KOPT-K1 (cell line): ENCODE results near the gene ATAT1.

Experiments used
- H3K27ac ChIP-seq: fragments of 200-600 bp; sonication (generic); 2 replicates; pipeline ENCODE4 v1.5.1; 2016; ENCODE audit warnings: antibody characterized with exemption, mild to moderate bottlenecking, low read depth, low read length; ENCODE audit not compliant: poor library complexity, severe bottlenecking
- H3K36me3 ChIP-seq: fragments of 200-600 bp; sonication (generic); 2 replicates; pipeline ENCODE4 v1.5.1; 2017; ENCODE audit warnings: antibody characterized with exemption, mild to moderate bottlenecking, low read length, moderate library complexity; ENCODE audit not compliant: insufficient read depth
- H3K9me3 ChIP-seq: fragments of 200-600 bp; sonication (generic); 2 replicates; pipeline ENCODE4 v1.5.1; 2017; ENCODE audit warnings: antibody characterized with exemption, low read length, mild to moderate bottlenecking; ENCODE audit not compliant: insufficient read depth, poor library complexity, severe bottlenecking

Gene ATAT1

DNA sequence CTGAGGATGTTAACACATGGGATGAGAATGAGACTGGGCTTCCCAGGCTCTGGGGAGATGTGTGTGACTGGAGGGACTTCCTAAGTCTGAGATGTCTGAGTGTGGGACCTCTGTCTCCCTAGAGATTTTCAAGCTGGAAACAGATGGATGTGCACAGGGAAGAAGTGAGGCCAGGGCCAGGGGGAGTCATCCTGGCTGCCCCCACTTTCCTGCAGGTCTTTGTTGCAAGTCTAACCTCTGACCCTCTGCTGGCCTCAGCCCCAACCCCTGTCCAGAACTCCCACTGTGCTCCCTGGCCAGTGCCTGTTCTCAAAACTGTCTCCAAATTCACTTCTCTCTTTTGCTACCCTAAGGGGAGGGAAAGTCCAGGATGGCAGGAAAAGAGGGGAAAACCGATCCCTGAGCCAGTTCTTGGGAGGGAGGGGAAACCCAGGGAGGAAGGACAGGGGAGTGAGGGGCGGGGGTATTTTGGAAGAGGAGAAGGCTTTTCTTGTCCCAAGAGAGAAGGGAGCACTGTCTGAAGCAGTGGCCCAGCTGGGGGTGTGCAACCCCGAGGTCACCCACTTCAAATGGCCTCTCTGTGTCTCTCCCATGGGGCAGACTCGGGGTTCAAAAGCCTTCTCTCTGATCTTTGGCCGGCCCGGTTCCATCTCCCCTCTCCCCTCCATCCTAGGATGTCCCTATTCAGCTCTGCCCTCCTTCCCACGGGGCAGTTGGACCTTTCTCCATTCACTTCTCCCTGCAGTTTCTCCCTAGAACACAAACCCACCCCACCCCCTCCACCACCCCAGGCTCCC, 56.7 kb downstream of the ATAT1 start:
- H3K27ac ChIP-seq = peak overlapping the region; percentile 94
- H3K9me3 ChIP-seq = no peaks in the 10 kb centered on the region
- peaks cover 34% of the 10 kb centered on the region for H3K36me3 ChIP-seq

DNA sequence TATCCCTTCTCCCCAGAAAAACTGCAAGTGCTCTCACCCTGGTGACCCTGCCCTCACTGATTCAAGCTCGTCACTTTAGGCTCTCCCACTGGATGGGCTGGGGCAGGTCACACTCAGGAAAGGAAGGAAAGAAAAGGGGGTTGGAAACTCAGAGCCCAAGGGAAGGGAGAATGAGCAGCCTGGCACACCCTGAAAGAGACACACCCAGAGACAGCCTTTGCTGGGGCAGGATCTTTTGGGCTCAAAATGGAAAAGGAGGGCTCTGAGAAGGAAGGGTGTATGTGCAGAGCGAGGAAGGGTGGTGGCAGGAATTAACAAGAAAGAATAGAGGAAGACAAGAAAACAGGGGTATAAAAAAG, 57.3 kb downstream of the ATAT1 start:
- Histone ChIP-seq H3K36me3 (peaks cover 31% of the 10 kb centered on the region), H3K27ac (peak overlapping the region; percentile 94), H3K9me3 (no peaks in the 10 kb centered on the region)

DNA sequence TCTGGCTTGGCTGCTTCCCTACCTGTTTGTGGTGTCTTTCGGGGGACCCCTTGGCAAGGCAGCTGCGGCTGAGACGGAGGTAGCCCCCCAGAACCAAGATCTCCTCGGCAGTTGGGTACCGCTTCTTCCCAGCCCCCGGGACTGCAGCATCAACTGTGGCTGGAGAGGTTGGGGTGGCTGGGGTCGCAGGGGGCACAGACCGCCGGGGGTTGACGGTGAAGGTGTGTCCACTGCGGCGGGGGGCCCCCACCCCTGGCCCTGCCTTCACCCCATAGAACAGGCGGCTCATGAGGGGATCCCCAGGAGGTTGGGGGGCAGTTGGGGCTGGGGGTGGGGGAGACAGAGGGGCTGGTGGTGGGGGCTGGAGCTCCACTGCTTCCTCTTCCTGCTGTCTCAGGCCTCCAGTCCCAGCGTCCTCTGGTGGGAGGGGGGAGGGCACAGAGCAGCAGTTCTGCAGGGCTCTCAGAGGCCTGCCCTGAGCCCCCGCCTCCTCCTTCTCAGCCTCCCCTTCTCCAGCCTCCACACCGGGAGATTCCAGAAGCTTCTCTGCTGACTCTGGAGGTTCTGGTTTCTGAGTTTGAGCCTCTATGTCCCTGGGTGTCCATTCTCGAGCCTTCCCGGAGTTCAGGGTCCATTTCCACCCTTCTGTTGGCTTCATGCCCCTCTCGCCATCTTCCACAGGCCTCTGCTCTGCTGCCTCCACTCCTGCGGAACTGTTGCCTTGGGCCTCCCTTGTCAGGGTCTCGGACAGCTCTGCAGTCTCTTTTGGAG, 57.9 kb downstream of the ATAT1 start:
- Histone ChIP-seq H3K36me3 (peaks cover 29% of the 10 kb centered on the region), H3K27ac (peak overlapping the region; percentile 94), H3K9me3 (no peaks in the 10 kb centered on the region)

DNA sequence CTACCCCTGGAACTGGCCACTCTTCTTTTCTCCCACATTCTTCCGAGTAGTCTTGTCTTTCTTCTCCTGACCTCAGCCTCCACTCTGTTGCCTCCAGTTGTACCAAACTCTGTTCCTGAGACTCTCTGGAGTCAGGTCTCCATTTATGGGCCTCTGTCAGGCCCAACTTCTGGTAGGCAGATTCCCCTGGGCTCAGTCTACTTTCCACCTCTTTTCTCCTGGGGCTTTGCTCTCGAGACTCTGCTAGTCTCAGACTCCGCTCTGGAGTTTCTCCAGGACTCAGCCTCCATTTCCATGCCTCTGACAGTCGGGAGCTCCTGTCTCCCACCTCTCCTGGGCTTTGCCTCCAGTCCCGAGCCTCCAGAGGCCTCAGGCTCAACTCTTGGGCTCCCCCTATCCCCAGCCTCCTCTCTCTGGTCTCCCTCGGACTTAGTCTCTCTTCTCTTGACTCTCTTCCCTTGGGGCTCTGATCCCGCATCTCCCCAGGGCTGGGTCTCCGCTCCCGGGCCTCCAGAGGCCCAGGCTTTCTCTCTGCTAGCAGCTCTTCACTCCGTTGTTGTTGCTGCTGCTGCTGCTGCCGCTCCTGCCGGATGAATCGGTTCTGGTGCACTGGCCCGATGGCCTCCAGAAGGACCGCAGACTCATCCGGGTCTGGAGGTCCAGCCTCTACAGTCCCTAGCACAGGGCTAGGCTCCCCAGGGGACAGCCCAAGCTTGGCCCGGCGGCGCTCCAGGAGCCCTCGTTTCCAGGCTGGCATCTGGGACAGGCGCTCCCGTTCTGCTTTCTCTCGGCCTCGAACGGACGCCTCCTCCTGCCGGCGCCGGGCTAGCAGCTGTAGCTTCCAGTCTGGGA, 58.7 kb downstream of the ATAT1 start:
- peaks cover 20% of the 10 kb centered on the region for H3K36me3 ChIP-seq
- H3K27ac ChIP-seq = peak overlapping the region; percentile 94
- no peaks in the 10 kb centered on the region for H3K9me3 ChIP-seq

DNA sequence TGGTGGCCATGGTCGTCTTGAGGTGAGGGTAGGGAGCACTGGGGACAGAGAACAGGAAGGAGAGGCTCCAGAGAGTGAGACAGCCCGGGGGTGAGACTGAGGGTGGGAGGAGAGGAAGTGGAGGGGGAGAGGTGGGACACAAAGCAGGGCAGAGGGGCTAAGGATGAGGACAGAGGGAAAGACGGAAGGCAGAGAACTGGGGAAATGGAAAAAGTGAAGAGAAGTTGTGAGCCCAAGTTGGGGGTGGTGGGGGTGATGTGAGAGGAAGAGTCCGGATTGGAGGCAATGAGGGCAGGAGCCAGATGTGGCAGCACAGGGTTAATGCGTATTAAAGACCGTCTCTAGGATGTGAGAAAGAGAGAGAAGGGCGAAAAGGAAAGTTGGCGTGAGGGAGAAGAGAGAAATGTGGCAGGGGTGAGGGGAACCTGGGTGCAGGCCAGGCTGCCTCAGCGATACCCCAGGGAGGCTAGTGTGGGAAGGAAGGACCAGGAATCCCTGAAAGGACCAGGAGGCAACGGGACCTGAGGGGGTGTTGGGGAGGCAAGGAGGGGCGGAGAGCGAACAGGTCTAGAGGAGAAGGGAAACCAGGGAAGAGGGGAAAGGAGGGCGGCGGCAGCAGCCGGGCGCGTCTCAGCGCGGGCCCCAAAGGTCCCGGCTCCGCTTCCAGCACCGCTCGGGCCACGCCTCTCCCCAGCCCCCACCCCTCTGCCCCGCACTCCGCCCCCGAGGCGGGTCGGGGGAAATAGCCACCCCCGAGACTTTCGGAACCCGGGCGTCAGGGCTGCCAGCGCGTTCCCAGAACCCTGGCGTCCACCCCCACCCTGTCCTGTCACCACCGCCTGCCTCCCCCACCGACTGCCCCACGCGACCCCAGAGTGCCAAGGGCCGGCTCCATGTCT, 59.6 kb downstream of the ATAT1 start, which contains the start of gene PPP1R18:
TSS of gene PPP1R18 (minus strand) at position 637 of the 899 bp plus-strand sequence. CDS start at position 10, 627 bp downstream.
- no peaks in the 10 kb centered on the region for H3K9me3 ChIP-seq
- peaks cover 12% of the 10 kb centered on the region; the same call in 1 of the 2 replicates for H3K36me3 ChIP-seq
- peak within 1 kb of the TSS; percentile 94 for H3K27ac ChIP-seq

DNA sequence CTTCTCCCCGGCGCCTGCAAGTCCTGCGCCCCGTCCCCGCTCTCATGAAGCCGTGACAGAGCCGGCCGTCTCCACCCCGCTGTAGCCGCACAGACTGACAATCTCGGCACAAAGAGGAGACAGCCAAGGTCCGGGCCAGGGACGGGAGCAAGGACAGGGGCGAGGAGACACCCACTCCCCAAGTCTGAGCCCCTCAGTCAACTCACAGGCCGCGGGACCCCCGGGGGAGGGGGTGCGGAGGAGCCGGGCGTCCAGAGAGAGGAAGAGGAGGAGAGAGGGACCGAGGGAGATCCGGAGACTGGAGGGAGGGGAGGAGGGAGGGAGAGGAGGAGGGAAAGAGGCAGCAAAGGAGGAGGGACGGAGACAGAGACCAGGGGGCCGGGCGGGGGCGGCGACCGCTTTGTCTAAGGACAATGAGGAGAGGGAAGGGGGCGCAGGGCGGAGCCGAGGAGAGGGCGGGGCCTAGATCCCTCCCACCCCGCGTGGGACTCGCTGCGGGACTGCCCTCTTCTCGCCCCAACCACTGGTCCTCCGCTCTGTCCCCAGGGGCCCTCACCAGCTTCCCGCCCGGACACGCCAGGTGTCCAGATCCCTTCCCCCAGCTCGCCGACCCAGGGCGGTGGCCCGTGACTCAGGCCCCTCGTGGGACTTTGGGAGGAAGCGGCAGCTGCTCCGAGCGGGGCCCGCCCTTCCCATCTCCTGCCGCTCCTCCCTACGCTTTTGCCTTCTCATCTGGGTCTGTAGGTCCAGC, 60.4 kb downstream of the ATAT1 start:
- no peaks in the 10 kb centered on the region for H3K9me3 ChIP-seq
- 0 out of 2 replicates have a peak, but pooled peaks cover 6% of the 10 kb centered on the region for H3K36me3 ChIP-seq
- H3K27ac ChIP-seq = peak overlapping the region; percentile 94

DNA sequence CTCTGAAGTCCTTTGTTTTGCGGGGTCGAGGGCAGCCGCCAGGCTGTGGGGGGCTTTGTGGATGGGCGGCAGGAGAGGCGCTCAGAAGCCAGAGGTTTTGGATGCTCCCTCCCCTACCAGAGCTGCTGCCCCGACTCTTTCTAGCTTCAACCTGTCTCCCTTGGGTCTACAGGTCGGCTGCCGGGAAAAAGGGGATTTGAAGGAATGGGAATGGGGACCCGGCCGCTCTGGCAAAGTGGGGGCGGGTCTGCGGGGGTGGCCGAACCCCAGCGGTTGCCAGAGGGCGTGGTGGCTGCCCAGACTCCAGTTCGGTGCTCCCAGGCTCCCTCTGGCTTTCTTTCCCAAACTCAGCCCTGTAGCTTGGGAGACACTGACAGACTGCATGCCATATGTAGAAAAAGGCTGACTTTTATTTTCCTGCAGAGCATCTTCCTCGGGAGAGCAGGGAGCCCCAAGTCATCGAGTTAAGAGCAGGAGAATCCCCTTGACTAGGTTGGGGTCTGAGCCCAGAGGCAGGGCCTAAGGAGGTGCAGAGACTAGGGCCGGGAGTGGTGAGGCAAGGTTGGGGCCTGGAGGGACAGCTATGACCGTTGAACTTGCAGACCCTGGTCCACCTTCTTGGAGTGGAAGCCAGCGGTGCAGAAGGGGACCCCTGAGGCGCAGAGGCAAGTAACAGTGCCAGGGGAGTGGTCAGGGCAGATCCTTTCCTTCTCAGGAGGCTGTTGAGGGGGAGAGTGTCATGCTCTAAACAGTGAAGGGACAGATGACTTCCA, 61.2 kb downstream of the ATAT1 start:
- Histone ChIP-seq H3K36me3 (0 out of 2 replicates have a peak, but pooled peaks cover 6% of the 10 kb centered on the region), H3K27ac (peak overlapping the region; percentile 94), H3K9me3 (no peaks in the 10 kb centered on the region)

DNA sequence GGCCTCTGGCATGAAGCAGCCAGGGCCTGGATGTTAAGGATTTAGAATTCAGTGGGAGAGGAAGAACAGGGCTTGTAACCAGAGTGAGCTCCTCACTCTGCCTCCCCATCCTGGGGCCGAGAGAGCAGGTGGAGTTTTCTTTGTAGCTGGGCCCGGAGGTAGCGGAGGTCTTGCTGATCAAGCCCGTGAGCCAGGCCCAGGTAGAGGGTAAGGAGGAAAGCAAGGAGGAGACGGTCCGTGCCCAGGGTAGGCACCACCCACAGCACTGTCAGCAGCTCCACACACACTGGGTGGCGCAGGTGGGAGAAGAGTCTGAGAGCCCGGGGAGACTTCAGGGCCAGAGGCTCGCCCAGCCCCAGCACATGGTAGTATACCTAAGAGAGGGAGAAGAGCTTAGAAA, 61.9 kb downstream of the ATAT1 start:
- Histone ChIP-seq H3K36me3 (0 out of 2 replicates have a peak, but pooled peaks cover 6% of the 10 kb centered on the region), H3K27ac (no peak overlapping the region), H3K9me3 (no peaks in the 10 kb centered on the region)

DNA sequence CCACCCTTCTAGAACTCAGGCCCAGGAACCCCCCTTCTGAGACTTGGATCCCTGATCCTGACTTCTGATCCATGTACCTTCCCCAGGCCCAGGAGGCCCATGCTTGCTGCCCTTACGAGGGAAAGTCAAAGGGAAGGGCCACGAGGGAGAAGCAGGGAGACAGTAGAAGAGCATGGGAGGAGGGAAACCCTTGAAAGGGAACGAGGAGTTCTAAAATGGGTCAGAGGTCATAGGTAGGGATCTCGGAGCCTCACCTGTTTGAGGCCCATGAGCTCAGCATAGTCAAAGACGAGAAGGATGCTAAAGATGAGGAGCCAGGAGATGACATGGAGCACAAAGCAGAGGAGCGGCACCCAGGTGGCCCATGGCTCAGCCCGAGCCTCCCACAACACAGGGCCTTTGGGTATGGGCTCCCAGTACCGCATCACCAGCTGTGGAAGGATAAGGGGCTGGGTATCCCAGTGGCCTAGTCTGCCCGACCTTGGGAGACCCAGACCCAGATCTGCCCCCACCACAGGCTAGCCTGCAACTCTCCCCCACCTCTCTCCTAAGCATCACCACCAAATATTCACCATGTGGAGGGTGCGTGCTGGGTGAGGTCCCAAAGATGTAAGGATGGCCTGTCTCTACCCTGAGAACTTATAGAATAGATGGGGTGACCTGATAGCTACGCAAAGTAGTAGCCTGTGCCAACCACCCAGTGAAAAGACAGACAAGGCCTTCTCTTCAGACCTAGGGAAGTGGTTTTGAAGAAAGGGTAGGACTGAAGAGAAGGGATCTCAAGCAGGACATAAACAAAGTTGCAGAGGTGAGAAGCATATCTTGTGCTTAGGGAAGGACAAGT, 62.6 kb downstream of the ATAT1 start:
- peak overlapping the region; percentile 85 for H3K27ac ChIP-seq
- H3K9me3 ChIP-seq = no peaks in the 10 kb centered on the region
- 0 out of 2 replicates have a peak, but pooled peaks cover 6% of the 10 kb centered on the region for H3K36me3 ChIP-seq

DNA sequence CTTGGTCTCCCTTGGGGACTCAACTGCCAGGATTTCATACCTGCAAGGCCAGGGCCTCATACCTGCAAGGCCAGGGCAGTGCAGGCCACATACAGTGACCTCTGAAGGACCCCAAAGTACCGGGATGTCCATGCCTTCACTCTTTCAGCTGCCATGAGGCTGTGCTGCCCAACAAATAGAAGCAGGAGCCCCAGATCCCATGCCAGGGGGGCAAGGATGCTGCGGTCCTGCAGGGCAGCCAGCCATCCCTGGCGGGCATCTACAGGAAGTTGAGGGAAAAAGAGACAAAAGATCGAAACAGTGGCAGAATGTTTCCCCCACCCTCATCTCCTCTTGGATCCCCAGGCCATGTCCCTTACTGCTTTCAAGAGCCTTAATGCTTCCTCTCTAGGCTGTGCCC, 63.3 kb downstream of the ATAT1 start:
- H3K27ac ChIP-seq = peak overlapping the region; percentile 85
- H3K36me3 ChIP-seq = 0 out of 2 replicates have a peak, but pooled peaks cover 6% of the 10 kb centered on the region
- no peaks in the 10 kb centered on the region for H3K9me3 ChIP-seq

DNA sequence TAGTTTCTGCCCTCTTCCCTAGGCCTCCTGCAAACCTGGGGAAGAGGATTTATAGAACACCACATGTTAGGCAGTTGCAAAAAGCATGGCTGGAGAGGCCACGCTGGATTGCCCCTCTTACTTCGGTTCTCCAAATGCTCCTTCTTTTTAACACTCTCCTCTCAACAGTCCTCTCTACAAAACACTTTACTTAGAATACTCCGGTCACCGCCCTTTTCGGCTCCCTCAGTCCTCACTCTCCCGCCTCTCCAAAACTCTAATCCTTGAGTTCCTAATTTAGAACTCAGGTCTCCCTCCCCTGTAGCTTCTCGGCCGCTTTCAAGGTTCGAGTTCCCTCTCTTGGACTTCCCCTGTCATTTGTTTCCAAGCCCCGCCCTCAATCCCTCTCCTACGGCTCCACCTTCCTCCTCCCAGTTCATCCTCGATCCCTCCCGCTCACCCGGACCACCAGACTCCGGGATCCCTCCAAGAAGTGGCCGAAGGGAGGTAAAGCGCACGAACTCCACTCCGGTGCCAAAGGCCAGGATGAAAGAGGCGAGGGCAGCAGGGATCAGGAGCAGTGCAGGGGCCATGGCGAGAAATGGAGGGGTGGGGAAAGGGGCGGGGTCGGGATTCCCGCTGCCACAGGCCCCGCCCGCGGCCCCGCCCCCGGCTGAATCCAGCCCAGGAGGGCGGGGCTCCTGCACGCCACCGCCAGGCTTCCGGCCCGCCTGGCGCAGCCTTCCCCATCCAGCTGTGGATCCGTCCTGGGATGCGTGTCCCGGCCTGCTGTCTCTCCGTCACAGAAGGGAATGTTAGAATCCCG, 63.9 kb downstream of the ATAT1 start, which contains the start of gene NRM:
TSS of gene NRM (minus strand) at position 582 of the 805 bp plus-strand sequence. CDS start at position 572, 10 bp downstream.
- Histone ChIP-seq H3K36me3 (0 out of 2 replicates have a peak, but pooled peaks cover 6% of the 10 kb centered on the region), H3K27ac (peak within 1 kb of the TSS; percentile 85), H3K9me3 (no peaks in the 10 kb centered on the region)
